Renal cortical epithelial cell (primary cell): ENCODE results near the gene HADHB. TPM values are rescaled to one million over a fixed set of nuclear protein-coding genes. Genes with fewer than 3 reads are reported as not detected.

Experiments
- DNase-seq: peaks from one replicate; pipeline ENCODE4 v3.0.0-alpha.2; 2011; ENCODE audit warnings: low read depth
- total RNA-seq: library from RNA; depleted of rRNA; stranded (reverse); fragments of >200 nt; gene quantifications from 2 replicates; pipeline ENCODE4 v1.2.3, GENCODE V29; 2014

The HADHB gene
- 123 and 195 TPM in 2 replicates for total RNA-seq

DNA sequence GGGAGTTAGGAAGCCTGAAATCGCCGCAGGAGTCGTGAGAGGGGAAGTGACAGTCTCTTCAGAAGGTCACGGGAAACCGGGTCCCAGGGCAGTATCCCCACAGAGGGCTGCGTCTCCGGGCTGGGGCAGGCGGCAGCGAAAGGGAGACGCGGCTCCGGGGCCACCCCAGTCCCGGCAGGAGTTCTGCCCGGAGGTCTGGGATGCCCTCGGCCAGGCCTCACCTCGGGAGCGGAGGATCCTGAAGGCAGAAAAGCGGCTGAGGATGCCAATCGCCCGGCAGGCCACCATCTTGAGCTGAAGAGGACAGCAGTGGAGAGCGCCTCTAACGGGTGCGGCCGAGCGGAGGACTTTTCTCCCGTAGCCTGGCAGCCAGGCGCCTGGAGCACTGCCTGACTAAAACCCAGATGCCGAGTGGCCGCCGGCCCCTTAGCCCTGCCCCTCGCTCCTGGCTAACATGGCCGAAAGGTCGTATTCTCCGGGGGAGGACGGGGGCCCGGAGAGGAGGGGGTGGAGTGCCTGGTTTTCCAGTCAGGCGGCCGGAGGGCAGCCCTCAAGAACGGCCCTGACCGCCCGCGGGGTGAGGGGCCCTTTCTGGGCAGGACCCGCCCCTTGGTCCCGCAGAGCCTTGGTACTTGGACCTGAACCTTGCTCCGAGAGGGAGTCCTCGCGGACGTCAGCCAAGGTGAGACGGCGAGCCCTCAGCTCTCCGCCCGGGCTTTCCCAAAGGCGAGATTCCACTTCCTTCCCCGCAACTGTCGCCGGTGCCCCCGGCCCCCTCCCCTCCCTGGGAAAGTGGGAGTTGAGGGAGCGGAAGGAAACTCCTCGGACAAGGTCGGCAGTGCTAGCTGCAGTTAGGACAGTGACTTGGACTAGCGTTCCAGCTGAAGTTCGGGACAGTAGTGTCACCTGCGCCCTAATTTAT lies at the start of gene HADHB, which contains the start of gene HADHA:
Gene HADHB (plus strand): TSS at position 631 of the 922 bp plus-strand sequence. CDS start 9,316 bp downstream, outside the sequence.
Gene HADHA (minus strand): TSS at position 324 of the 922 bp plus-strand sequence. CDS start 36 bp downstream, at position 288.
- DNase-seq, result peak; percentile 79

DNA sequence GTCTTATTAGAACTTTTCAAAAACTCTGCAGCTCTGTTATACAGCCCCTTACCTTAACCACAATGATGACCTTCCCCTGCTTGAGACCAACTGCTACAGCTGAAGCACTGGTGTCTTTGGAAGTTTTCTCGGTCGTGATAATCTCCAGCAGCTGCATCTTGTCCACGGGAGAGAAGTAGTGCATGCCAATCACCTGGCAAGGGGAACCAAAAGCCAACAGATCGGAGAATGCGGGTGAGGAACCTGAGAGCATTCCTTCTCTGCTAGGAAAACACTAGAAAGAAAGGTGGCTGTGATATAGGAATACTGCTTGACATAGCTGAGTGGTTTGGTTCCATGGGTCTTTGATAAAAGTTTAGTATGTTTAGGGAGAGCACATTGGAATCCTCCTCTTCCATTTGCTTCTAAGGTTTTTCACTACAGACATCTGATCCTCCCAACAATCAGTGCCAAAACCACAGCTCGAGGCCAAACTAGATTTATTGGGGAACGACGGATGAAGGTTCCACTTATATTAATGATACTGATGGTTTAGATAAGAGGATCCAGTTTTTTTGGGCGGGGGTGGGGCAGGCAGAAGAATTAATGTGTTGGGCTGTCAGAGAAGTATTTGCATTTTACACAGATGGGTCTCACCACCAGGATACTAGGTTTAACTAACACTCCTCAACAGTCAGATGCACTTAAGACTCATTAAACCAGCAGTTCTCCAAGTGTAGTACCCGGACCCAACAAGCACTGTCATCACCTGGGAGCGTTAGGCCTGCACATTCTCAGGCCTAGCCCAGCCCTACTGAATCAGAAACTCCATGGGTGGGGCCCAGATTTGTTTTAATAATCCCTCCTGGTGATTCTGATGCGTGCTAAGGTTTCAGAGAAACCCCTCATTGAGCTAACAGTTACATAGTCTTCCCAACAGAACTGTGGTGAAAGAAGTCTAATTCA lies 49.4 kb upstream of the HADHB start:
- no peak for DNase-seq

DNA sequence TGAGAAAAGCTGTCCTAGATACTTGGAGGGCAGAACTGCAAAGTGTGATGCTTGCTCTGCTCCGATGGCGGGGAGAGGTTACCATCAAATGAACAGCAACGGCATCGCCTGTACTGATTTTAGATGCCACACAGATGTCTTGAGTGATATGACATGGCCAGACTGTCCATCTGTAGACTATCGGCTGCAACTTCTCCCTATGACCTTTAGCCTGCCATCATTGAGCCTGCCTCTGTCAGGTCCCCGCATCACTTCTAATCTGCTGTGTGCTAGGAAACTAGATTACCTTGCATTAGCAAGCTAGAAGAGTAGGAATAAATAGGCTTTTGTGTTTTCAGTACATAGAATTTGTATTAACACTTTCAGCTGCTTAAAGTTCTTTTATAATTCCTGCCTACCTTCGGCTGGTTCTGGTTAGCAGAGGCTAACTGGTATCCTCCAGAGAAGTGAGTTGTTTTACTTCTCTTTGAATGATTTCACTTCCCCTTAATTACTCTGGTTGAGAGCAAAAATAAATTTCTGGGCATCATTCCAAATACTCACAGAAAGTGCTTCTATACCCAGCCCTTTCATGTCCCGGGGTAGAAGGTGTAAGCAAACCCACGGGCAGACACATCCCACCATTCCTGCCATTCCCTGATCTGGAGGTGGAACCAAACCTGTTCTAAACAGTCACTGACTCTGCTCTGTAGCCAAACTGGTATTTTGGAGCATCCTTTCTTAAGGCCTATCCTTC lies 47.9 kb upstream of the HADHB start:
- DNase-seq, result peak; percentile 32

DNA sequence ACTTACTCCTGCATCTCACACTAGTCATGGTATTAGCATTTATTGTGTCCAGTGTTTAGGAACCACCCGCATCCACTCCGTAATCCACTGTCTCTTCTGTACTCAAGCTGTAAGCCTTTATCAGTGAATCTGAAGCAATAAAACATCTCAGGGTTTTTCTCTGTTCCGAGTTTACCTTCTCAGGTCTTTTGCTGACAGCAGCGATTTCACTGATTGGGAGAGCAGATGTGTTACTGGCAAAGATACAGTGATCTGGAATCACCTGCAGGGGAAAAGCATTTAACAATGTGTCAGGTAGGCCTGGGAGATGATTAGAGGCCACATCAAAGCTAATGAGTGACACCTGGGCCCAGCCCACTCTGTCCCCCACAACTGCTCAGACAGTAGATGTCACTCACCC lies 47.2 kb upstream of the HADHB start:
- DNase-seq, result no peak

DNA sequence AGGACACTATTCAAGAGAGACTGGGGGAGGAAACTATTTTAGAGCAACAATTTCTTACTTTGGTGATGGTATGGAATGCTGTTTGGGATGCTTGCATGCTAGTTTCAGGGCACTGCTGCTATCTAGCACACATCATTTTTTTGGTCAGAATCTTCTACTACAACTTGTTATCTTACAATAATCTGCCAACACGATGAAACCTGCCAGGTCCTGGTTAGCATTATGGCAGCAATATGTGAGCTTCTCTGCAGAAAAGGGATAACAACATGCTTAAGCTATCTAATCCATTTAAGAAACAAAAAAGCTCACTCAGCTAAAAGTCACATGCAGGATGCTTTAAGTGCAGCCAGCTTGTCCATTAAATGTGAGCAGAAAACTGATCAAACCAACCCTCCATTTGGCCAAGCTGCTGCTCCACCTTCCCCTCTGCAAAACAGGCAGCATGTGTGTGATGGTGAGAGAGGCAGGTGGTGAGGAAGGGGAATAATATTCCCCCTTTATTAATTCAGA lies 41.7 kb upstream of the HADHB start:
- no peak for DNase-seq

DNA sequence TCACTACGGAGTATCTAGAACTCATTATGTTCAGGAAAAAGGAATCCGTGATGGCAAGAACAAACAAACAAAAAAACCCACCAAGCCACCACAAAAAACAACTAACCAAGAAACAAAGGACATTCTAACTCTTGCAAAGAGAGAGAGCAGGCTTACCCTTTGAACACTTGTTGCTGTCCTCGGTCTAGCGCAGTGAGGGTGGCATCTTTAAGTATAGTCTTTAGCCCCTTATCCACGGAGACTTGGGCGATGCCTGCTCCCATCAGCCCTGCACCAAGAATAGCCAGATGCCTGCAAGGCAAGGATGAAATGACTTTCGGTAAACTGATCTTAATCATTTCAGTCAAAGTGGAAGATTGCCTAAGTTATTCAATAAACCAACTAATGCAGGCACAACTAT lies 40.8 kb upstream of the HADHB start:
- DNase-seq, result no peak

DNA sequence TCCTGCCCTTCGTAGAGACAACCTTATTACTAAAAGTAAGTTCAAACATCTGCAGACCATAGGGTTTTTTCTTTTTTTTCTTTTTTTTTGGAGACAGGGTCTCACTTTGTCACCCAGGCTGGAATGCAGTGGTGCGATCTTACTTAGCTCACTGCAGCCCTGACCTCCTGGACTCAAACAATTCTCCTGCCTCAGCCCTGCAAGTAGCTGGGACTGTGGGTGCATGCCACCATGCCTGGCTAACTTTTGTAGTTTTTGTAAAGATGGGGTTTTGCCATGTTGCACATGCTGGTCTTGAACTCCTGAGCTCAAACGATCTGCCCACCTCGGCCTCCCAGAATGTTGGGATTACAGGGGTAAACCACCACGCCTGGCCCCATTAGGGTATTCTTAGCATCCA lies 32.7 kb upstream of the HADHB start:
- DNase-seq, result no peak

DNA sequence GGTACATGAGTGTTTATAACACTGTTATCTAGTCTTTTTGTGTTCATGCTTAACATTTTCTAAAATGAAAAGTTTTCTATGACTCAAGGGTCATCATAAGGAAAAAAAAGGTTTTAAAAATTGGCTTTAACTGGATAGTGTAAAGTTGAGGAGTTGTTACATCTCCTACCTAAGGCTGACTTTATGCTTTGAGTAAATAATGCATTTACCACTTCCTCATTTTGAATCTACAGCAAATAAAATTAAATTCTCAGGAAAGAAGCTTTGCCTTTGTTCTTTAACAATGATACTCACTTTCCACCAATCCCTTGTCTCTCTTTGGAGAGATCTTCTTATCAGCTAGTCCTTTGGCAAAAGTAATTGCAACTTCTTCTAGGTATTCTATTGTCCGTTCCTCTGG lies 30.0 kb upstream of the HADHB start:
- no peak for DNase-seq

DNA sequence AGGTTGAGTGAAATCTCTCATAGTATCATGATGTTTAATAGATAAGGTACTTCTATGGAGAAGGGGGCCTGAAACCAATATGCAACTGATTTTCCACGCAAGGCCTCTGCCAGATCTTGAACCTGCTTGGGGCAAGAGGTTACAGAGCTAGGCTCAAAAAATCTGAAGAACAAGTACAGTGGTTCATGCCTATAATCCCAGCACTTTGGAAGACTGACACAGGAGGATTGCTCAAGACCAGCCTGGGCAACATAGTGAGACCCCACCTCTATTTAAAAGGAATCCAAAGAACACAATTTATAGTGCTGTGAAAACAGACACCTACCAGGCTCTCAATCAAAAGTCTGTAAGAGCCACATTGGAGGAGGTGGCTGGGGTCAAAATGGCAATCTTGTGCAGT lies 28.9 kb upstream of the HADHB start:
- no peak for DNase-seq

DNA sequence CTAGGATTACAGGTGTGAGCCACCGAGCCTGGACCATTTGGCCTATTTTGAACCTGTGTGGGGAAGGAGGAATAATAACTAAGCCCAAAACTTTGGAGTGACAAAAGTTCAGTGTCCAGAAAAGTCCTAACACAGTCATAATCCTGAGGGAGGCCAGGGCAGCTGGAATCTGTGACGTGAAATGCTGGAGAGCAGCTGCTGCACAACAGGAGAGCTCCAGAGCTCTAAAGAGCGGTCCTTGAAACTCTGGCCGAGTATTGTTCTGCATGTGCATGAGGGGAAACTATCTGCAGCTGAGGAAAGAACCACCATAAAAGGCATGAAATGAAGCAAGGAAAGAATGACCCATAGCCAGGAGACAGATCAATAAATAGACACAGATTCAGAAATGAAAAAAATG lies 28.2 kb upstream of the HADHB start:
- no peak for DNase-seq

DNA sequence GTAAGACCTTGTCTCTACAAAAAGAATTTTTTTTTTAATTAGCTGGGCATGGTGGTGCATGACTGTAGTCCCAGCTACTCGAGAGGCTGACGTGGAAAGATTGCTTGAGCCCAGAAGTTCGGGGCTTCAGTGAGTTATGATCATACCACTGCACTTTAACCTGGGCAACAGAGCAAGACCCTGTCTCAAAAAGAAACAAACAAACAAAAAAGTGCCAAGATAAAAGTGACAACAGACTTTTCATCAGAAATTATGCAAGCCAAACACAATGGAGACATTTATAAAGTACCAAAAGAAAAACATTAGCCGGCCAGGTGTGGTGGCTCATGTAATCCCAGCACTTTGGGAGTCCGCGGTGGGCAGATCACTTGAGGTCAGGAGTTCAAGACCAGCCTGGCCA lies 27.0 kb upstream of the HADHB start:
- DNase-seq, result no peak

DNA sequence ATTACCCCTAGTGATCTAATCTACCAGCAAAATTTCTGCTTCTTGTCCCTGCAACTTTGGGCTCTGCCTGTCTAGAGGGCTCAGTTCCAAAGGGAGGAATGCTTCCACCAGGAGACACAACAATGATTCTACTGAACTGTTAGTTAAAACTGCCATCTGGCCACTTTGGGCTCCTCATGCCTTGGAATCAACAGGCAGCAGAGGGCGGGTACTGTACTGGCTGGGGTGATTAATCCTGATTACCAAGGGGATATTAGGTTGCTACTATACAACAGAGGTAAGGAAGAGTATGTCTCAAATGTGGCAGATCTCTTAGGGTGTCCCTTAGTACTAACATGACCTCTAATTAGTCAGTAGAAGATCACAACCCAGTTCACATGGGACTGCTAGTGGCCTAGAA lies 21.7 kb upstream of the HADHB start:
- no peak for DNase-seq

DNA sequence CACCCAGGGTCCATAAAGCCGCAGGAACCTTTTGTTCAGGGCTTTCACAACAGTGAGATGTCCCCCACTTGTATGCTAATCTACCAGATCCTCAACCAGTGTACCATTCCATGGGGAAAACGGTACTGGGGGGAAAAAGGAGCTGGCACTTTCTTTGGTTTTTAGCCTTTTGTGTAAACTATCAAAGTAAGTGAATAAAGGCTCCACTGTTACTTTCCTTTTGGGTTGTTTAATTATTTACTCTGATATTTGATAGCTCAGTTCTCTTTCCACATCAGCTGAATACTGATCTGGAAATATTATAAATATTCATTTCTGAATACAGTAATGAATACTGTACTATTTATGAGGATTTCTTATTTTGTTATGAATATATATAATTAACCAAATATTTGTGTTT lies 20.6 kb upstream of the HADHB start:
- no peak for DNase-seq

DNA sequence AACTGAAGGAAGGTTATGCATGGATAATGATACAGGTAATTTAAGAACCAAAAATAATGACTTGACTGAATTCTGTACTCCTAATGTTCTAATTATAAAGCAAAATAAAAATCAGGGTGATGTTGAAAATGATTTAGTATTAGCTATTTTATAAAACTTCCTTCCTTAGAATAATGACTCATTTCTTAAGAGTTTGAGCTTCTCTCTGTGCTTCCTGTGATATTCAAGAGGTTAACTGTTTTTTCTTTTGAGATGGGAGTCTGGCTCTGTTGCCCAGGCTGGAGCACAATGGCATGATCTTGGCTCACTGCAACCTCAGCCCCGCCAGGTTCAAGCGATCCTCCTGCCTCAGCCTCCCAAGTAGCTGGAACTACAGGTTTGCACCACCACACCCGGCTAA lies 15.1 kb upstream of the HADHB start:
- DNase-seq, result no peak

DNA sequence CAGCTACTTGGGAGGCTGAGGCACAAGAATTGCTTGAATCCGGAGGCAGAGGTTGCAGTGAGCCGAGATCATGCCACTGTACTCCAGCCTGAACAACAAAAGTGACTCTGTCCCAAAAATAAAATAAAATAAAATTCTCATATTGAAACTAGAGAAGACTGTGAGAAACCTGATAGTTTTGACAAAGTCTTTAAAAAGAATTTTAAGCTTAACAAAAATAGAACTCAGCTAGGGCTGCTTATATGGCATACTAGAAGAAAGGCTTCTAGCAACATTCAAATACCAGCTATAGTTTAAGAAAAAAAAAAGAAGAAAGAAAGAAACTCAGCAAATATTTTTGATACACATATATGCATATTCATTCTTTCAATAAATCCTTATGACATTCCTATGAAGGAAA lies 13.9 kb upstream of the HADHB start:
- DNase-seq, result no peak

DNA sequence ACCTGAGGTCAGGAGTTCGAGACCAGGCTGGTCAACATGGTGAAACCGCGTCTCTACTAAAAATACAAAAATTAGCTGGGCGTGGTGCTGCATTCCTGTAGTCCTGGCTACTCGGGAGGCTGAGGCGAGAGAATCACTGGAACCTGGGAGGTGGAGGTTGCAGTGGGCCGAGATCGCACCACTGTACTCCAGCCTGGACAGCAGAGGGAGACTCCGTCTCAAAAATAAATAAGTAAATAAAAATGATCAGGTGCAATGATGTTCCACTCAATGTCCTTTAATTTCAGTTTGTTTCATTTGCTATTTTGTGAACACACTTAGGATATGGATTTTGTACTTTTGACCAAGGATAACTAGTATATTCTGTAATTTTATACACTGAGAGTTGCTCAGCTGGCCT lies 9.7 kb upstream of the HADHB start:
- DNase-seq, result no peak

DNA sequence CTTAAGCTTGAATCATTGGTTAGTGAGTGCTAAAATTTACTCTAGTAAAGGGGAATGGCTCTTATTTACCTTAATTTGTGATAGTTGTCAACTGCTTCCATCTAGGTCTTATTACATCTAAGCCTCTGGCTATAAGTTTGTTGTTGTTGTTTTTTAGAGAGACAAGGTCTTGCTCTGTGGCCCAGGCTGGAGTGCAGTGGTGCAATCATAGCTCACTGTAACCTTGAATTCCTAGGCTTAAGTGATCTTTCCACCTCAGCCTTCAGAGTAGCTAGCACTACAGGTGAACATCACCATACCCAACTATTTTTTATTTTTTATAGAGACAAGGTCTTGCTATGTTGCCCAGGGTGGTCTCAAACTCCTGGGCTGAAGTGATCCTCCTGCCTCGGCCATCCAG lies 6.9 kb upstream of the HADHB start:
- DNase-seq, result no peak

DNA sequence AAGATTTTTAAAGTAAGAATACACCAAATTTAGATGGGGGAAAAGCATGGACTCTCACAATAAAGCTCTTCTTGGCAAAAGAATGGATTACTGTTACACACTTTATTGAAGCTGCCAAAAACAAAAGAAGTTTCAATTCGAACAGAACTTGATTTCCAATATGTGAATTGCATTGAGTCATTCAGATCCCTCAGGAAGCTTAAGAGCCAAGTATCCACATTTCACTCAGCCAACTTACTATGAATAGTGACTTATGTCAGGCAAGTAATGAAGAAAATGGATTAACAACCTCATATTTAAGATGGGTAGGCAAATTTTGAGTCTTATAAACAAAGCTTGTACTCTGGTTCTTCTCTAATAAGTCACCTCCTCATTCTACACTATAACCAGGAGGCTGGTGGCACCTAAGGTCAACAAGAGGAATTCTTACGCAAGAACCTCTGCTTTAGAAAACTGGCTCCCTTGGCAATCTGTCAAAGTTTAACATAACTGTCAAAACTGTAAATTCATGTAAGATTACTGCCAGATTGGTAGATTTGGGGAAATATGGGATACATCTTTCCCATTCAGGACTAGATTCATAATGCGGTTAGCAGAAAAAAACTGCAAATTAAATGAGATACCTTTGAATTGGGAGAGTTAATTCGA lies 6.3 kb upstream of the HADHB start:
- peak; percentile 70 for DNase-seq

DNA sequence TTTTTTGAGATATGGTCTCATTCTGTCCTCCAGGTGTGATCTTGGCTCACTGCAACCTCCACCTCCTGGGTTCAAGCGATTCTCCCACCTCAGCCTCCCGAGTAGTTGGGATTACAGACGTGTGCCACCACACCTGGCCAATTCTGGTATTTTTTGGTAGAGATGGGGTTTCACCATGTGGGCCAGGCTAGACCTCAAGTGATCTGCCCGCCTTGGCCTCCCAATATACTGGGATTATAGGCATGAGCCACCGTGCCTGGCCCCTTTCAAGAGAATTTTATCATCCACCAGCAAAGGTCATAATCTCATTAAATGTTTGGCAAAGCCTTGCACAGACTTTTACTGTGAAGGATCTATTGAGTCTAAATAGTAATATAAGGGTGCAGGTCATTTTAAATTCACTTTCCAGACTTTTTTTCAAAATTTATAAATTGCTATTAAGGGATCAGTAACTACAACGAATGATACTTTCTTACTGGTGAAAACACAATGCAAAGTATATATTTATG lies 2.8 kb upstream of the HADHB start:
- DNase-seq, result no peak

DNA sequence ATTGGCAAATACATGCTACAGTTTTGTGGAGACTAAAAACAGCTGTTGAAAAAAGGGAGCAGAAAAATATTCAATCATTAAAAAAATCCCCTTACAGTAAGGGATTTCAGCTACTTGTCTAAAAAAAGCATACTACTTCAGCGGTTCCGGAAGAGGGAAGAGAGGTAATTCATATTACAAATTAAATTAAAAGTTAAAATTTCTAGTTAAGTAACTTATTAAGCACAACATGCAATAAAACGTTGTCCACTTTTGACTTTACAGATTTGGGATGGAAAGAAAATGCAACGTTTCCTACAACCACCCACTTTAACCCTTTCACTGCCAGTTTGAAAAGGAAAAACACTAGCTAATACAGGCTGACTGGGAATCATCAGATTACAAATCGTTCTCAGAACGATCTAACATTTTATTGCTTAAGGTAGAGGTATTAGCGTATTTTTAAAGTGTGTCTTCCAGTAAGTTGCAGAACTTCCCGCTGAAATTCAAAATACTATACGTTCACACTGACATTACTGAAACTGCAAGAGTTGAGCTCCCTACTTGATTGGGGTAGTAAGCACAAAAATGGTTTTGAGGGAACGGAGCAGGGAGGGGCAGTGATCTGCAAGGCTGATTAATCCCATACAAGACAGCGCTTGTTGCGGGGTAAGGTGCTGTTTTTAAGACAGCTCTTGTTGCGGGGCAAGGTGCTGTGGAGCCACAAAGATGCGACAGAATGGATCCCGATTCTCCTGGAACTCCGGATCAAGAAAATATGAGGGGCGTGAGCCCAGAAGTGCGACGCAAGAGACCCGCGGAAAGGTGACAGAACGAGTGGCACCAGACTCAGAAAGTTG lies 1.1 kb upstream of the HADHB start:
- peak; percentile 36 for DNase-seq
